ENCODE measurements around the gene ZNF385C.

DNA sequence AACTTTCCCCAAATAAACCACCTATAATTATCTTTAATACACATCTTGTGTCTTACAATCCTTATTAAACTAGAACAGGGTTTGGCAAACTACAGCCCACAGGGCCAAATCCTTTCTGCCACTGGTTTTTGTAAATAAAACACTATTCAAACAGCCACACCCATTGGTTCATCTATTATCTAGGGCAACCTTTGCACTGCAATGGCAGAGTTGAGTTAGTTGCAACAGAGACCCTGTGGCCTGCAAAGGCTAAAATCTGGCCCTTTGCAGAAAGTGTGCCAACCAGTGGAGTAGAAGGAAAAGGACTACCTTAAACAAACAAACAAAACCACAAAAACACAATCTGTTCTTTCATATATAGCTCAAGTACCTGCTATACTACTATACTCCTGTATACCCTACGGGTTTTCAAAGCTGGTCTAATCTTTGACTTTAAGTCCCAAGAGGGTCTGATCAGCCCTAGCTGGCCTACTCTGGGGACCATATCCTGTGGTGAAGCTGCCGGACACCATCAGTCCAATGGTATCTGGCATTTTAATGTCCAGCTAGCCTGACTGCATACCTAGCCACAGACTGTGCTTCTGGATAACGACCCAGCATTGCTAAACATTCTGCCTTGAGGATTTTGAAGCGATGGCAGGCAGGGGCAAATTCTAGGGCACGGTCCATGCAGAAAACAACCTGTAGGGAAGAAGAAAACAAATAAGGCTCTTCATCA is 108.4 kb downstream of the ZNF385C start:
- TF ChIP-seq ZNF234 (CRISPR knock-in tag; conservative IDR thresholded peaks at IDR 0.05) (no peak), ZNF780A (CRISPR knock-in tag; IDR thresholded peaks at IDR 0.05) (no peak), NFE2 (CRISPR knock-in tag; IDR thresholded peaks at IDR 0.05) (no peak), MEIS1 (CRISPR knock-in tag; IDR thresholded peaks at IDR 0.05; ENCODE audit: borderline replicate concordance) (no peak), CREB1 (IDR thresholded peaks at IDR 0.05) (no peak), CREB1 (CRISPR knock-in tag; IDR thresholded peaks at IDR 0.05) (peak; percentile 52; the same call in 1 of the 2 replicates), RBAK (CRISPR knock-in tag; IDR thresholded peaks at IDR 0.05) (no peak), ZNF331 (CRISPR knock-in tag; IDR thresholded peaks at IDR 0.05) (peak; percentile 80), ZNF775 (CRISPR knock-in tag; IDR thresholded peaks at IDR 0.05; ENCODE audit: borderline replicate concordance) (no peak), HOXA7 (CRISPR knock-in tag; IDR thresholded peaks at IDR 0.05) (no peak)
- TF ChIP-seq, protein P1, sequence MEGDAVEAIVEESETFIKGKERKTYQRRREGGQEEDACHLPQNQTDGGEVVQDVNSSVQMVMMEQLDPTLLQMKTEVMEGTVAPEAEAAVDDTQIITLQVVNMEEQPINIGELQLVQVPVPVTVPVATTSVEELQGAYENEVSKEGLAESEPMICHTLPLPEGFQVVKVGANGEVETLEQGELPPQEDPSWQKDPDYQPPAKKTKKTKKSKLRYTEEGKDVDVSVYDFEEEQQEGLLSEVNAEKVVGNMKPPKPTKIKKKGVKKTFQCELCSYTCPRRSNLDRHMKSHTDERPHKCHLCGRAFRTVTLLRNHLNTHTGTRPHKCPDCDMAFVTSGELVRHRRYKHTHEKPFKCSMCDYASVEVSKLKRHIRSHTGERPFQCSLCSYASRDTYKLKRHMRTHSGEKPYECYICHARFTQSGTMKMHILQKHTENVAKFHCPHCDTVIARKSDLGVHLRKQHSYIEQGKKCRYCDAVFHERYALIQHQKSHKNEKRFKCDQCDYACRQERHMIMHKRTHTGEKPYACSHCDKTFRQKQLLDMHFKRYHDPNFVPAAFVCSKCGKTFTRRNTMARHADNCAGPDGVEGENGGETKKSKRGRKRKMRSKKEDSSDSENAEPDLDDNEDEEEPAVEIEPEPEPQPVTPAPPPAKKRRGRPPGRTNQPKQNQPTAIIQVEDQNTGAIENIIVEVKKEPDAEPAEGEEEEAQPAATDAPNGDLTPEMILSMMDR (CRISPR knock-in tag; IDR thresholded peaks at IDR 0.05), result peak; percentile 33
